Activated CD4-positive, alpha-beta T cell treated with anti-CD3 and anti-CD28 coated beads for 4 hours (primary cell): ENCODE results near the gene FXYD6.

Source experiments
- DNase-seq, 2 donors: peaks; one replicate each; pipeline ENCODE4 v3.0.0-alpha.2; 2020

Gene FXYD6

GRCh38 chr11:117883063-117883462, 6.6 kb upstream of the FXYD6 start:
- DNase-seq, result no peak

GRCh38 chr11:117882311-117882905, 6.0 kb upstream of the FXYD6 start:
- no peak for DNase-seq

GRCh38 chr11:117881217-117881616, 4.8 kb upstream of the FXYD6 start:
- no peak for DNase-seq

- no peak for DNase-seq
These were observed 3.3 kb upstream of the FXYD6 start for GRCh38 chr11:117879516-117880480.

GRCh38 chr11:117878939-117879475, 2.5 kb upstream of the FXYD6 start:
- no peak for DNase-seq

- DNase-seq, result no peak
These were observed 2.0 kb upstream of the FXYD6 start for GRCh38 chr11:117878314-117878938.

GRCh38 chr11:117877120-117877784, 794 bp upstream of the FXYD6 start:
- no peak for DNase-seq

GRCh38 chr11:117876059-117876340, 458 bp downstream of the FXYD6 start:
- DNase-seq, result no peak

- DNase-seq, result no peak
These were observed 938 bp downstream of the FXYD6 start for GRCh38 chr11:117875382-117876058.

- DNase-seq, result no peak
These were observed 1.5 kb downstream of the FXYD6 start for GRCh38 chr11:117874910-117875381.

- DNase-seq, result no peak
These were observed 2.1 kb downstream of the FXYD6 start for GRCh38 chr11:117874253-117874909.

- DNase-seq, result no peak
These were observed 2.7 kb downstream of the FXYD6 start for GRCh38 chr11:117873828-117874125.

- DNase-seq, result no peak
These were observed 3.3 kb downstream of the FXYD6 start for GRCh38 chr11:117872975-117873827.

GRCh38 chr11:117872420-117872961, 4.0 kb downstream of the FXYD6 start:
- DNase-seq, result no peak

- DNase-seq, result no peak
These were observed 4.7 kb downstream of the FXYD6 start for GRCh38 chr11:117871784-117872183.

GRCh38 chr11:117871160-117871559, 5.3 kb downstream of the FXYD6 start:
- no peak for DNase-seq

- no peak for DNase-seq
These were observed 6.1 kb downstream of the FXYD6 start for GRCh38 chr11:117870103-117870952.

- DNase-seq, result no peak
These were observed 6.9 kb downstream of the FXYD6 start for GRCh38 chr11:117869604-117870003.

GRCh38 chr11:117868815-117869561, 7.5 kb downstream of the FXYD6 start:
- no peak for DNase-seq
